ENCODE data around the gene ADAMTSL1. TPM values are rescaled to one million over a fixed set of nuclear protein-coding genes. Genes with fewer than 3 reads are reported as not detected.

The ADAMTSL1 gene
- total RNA-seq, 1 experiment from 2014 or later: 1.2 TPM

DNA sequence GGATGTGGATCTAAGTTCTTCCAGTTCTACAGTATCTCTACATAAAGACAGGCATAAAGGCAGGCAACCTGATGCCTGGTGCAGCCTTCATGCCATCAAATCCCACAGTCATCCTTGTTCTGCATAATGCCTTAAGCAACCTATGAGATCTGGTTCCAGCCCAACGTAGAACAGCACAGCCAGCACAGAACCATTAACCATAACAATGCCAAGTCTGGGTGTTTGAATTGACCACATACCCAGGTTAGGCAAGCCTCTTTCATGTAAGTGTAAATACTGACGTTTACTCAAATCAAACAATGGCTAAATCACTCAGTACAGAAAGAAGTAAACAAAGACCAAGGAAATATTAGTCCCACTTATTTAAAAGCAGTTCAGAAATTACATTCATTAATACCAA lies 195.0 kb downstream of the ADAMTSL1 start:
- no peak overlapping the region for H3K56ac ChIP-seq (ENCODE audit: insufficient read length, low read depth, low read length)
- no peaks in the 10 kb centered on the region for H3K79me2 ChIP-seq (ENCODE audit: insufficient read depth, low read length)
- no peak overlapping the region for H3K23ac ChIP-seq (ENCODE audit: insufficient read length, low read depth, low read length)
- Mint-ChIP-seq H3K36me3 (ENCODE audit: insufficient read depth in 1 of 3, low read depth in 3 of 3) (no peaks in the 10 kb centered on the region), H3K4me1 (peaks cover 12 to 21% of the 10 kb centered on the region in 2 experiments), H3K9me3 (no peaks in the 10 kb centered on the region), H3K27ac (peak overlapping the region in 2 of 3 experiments; percentile 5 to 15; a peak in 1 of 7 replicates), H3K4me3 (no peak overlapping the region; a peak in 1 of 5 replicates), H3K27me3 (ENCODE audit: low read depth) (no peaks in the 10 kb centered on the region)
- no peak overlapping the region for H3K18ac ChIP-seq (ENCODE audit: insufficient read length, low read depth, low read length)
- H4K5ac ChIP-seq (ENCODE audit: insufficient read length, low read depth, low read length): no peak overlapping the region
- H4K91ac ChIP-seq (ENCODE audit: insufficient read length, low read depth, low read length): no peak overlapping the region
- no peaks in the 10 kb centered on the region for H3K9me3 ChIP-seq (ENCODE audit: control insufficient read depth, low read depth, low read length)
- DNase-seq: peak; percentile 56
- H2BK20ac ChIP-seq (ENCODE audit: low read depth, low read length, poor library complexity, severe bottlenecking): no peak overlapping the region
- no peak overlapping the region for H3K4ac ChIP-seq (ENCODE audit: low read depth, low read length)
- TF ChIP-seq, protein P1, sequence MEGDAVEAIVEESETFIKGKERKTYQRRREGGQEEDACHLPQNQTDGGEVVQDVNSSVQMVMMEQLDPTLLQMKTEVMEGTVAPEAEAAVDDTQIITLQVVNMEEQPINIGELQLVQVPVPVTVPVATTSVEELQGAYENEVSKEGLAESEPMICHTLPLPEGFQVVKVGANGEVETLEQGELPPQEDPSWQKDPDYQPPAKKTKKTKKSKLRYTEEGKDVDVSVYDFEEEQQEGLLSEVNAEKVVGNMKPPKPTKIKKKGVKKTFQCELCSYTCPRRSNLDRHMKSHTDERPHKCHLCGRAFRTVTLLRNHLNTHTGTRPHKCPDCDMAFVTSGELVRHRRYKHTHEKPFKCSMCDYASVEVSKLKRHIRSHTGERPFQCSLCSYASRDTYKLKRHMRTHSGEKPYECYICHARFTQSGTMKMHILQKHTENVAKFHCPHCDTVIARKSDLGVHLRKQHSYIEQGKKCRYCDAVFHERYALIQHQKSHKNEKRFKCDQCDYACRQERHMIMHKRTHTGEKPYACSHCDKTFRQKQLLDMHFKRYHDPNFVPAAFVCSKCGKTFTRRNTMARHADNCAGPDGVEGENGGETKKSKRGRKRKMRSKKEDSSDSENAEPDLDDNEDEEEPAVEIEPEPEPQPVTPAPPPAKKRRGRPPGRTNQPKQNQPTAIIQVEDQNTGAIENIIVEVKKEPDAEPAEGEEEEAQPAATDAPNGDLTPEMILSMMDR (conservative IDR thresholded peaks at IDR 0.05): no peak
- no peak overlapping the region for H2AK5ac ChIP-seq (ENCODE audit: insufficient read length, low read length)
- H3K23me2 ChIP-seq (ENCODE audit: insufficient read length, low read depth, low read length, poor library complexity, severe bottlenecking): no peaks in the 10 kb centered on the region
- WGBS (ENCODE audit: extremely low coverage, insufficient read length, low lambda C conversion rate): no CpG with 5 or more reads among the region's 2 CpGs
- H3K27me3 ChIP-seq (ENCODE audit: insufficient read depth, low read length): no peaks in the 10 kb centered on the region
- H3T11ph ChIP-seq (ENCODE audit: low read length): no peak overlapping the region
- H3K9ac ChIP-seq (ENCODE audit: extremely low read depth, insufficient read length, low read length): no peak overlapping the region
- H4K8ac ChIP-seq (replicated peaks; ENCODE audit: insufficient read length, low read depth, low read length): no peak overlapping the region
- no peak overlapping the region for H2BK15ac ChIP-seq (ENCODE audit: low read depth, low read length)
- H2BK120ac ChIP-seq (ENCODE audit: low read depth, low read length, poor library complexity, severe bottlenecking): no peak overlapping the region
- H3K79me1 ChIP-seq (ENCODE audit: insufficient read depth, low read depth, low read length, poor library complexity, severe bottlenecking): no peaks in the 10 kb centered on the region
- no peak overlapping the region for H3K14ac ChIP-seq (ENCODE audit: insufficient read depth, low read length)
- H2AFZ ChIP-seq (ENCODE audit: low read length): no peak overlapping the region
- no peak overlapping the region for H3K27ac ChIP-seq (ENCODE audit: insufficient read length, low read depth, low read length)
- peaks cover 2% of the 10 kb centered on the region; the same call in 1 of the 2 replicates for H3K4me1 ChIP-seq (ENCODE audit: insufficient read depth, low read length)
- no peak overlapping the region for H2BK5ac ChIP-seq (ENCODE audit: insufficient read length, low read length)
- no peaks in the 10 kb centered on the region for H4K20me1 ChIP-seq (ENCODE audit: control insufficient read depth, insufficient read depth, insufficient read length)
- H2BK12ac ChIP-seq (ENCODE audit: insufficient read length, low read depth, low read length): no peak overlapping the region
- no peak overlapping the region for H3K4me2 ChIP-seq (ENCODE audit: insufficient read depth, insufficient read length, low read length)

Data from H9 (cell line).